ENCODE results near the gene DAAM1.

DNA sequence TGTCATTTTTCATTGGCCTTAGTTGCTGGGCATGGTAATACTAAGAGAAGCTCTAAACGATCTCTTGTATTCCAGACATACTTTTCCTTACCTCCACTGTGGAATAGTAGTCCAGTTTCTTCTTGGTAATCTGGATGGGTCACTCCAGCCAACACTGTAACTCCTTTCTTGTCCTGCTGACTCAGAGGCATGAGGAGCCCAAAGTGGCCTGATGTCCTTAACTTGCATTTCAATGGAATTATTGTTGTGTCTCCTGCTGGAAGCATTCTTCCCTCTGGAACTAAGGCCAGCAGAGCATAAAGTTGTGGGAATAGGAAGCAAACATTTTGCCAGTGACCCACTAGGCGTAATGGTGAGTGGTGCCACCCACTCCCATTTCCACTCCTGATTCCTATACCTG is 33.1 kb downstream of the DAAM1 start:
- TF ChIP-seq, protein P1, sequence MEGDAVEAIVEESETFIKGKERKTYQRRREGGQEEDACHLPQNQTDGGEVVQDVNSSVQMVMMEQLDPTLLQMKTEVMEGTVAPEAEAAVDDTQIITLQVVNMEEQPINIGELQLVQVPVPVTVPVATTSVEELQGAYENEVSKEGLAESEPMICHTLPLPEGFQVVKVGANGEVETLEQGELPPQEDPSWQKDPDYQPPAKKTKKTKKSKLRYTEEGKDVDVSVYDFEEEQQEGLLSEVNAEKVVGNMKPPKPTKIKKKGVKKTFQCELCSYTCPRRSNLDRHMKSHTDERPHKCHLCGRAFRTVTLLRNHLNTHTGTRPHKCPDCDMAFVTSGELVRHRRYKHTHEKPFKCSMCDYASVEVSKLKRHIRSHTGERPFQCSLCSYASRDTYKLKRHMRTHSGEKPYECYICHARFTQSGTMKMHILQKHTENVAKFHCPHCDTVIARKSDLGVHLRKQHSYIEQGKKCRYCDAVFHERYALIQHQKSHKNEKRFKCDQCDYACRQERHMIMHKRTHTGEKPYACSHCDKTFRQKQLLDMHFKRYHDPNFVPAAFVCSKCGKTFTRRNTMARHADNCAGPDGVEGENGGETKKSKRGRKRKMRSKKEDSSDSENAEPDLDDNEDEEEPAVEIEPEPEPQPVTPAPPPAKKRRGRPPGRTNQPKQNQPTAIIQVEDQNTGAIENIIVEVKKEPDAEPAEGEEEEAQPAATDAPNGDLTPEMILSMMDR (IDR thresholded peaks at IDR 0.05) = no peak
- no peak for TF ChIP-seq EZH2 (IDR thresholded peaks at IDR 0.05; ENCODE audit: borderline replicate concordance, insufficient read depth, low read depth, low read length, poor library complexity, severe bottlenecking)
